Body of pancreas (tissue), 4 donors: Measurements from ENCODE around the gene ELP4.
"Not testable (repeated sequence)": the region's sequence is repeated elsewhere in the genome, so short reads cannot be mapped to it uniquely, and the experiment has no call there.

ENCODE experiments used
- CTCF ChIP-seq, 7 experiments: fragments of 450-650 bp in 4 of 7; fragments of 200-600 bp in 3 of 7; sonication (generic) in 3 of 7; IDR thresholded peaks; one replicate each; pipeline ENCODE4 v1.5.1; 2016 to 2019; ENCODE audit warnings: antibody characterized with exemption in 7 of 7
- POLR2A ChIP-seq, 3 donors: fragments of 450-650 bp; IDR thresholded peaks; one replicate each; pipeline ENCODE4 v1.6.1; 2016; ENCODE audit warnings: antibody characterized with exemption in 3 of 3, mild to moderate bottlenecking in 2 of 3

DNA sequence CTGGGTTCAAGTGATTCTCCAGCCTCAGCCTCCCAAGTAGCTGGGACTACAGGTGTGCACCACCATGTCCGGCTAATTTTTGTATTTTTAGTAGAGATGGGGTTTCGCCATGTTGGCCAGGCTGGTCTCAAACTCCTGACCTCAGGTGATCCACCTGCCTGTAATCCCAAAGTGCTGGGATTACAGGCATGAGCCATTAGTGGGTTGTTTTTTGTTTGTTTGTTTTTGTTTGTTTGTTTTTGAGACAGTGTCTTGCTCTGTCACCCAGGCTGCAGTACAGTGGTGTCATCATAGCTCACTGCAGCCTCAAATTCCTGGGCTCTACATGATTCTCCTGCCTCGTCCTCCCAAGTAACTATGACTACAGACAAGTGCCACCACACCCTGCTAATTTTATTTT, 163.5 kb downstream of the ELP4 start:
- TF ChIP-seq CTCF, POLR2A (IDR thresholded peaks at IDR 0.05): not testable (repeated sequence)
